Panc1 (cell line): ENCODE results near the gene IGFLR1. TPM values are rescaled to one million over a fixed set of nuclear protein-coding genes. Genes with fewer than 3 reads are reported as not detected.

ENCODE experiments used
- ATAC-seq: fragments of 200-7000 bp; cut with Tn5 transposase; 2 replicates; pipeline ENCODE4 v1.9.1; 2020; ENCODE audit warnings: mild to moderate bottlenecking, moderate library complexity
- BruUV-seq: library from RNA; stranded (reverse); fragments of 400-500 nt; replicated peaks from 2 replicates; lab custom pipeline; 2021; lab: Mats Ljungman, UMichigan
- CTCF ChIA-PET: fragments of 300-600 bp; sonication (Branson Sonifier 250); formaldehyde crosslinking; loops from one replicate; lab custom pipeline; 2022; ENCODE audit warnings: antibody characterized with exemption; lab: Charles Lee
- POLR2A ChIA-PET: fragments of 300-600 bp; sonication (Branson Sonifier 250); formaldehyde crosslinking; loops from one replicate; lab custom pipeline; 2022; ENCODE audit warnings: antibody characterized with exemption; lab: Charles Lee
- DNase-seq: peaks from one replicate; pipeline ENCODE4 v3.0.0-alpha.2; 2010; ENCODE audit warnings: low read depth, low spot score
- H3K27ac ChIP-seq: 2 replicates; pipeline ENCODE4 v1.5.1; 2011; ENCODE audit warnings: mild to moderate bottlenecking, low read length, inconsistent platforms
- H3K27me3 ChIP-seq: fragments of 200-500 bp; sonication (Bioruptor generic); 2 replicates; pipeline ENCODE4 v1.6.0; 2014; ENCODE audit warnings: low read length, inconsistent platforms; ENCODE audit not compliant: control insufficient read depth, insufficient read depth
- H3K36me3 ChIP-seq: fragments of 200-500 bp; sonication (Bioruptor generic); 2 replicates; pipeline ENCODE4 v1.5.1; 2014; ENCODE audit warnings: inconsistent platforms, mild to moderate bottlenecking, low read length, moderate library complexity; ENCODE audit not compliant: control insufficient read depth, insufficient read depth
- H3K4me1 ChIP-seq: 2 replicates; pipeline ENCODE4 v1.5.1; 2011; ENCODE audit warnings: inconsistent platforms, mild to moderate bottlenecking, low read length, moderate library complexity; ENCODE audit not compliant: control insufficient read depth, insufficient read depth
- H3K4me3 ChIP-seq, 2 experiments: 2 replicates each; pipeline ENCODE4 v1.5.1; 2011 to 2012; ENCODE audit warnings: low read depth in 2 of 2, low read length in 2 of 2, mild to moderate bottlenecking in 2 of 2, inconsistent platforms in 1 of 2, moderate library complexity in 1 of 2
- H3K9me3 ChIP-seq: fragments of 200-500 bp; sonication (Bioruptor generic); 2 replicates; pipeline ENCODE4 v1.5.1; 2014; ENCODE audit warnings: low read depth, mild to moderate bottlenecking, inconsistent platforms, low read length, moderate library complexity; ENCODE audit not compliant: control insufficient read depth, insufficient read depth
- CTCF ChIP-seq: fragments of 450-650 bp; IDR thresholded peaks from 2 replicates; pipeline ENCODE4 v1.5.1; 2017; ENCODE audit warnings: mild to moderate bottlenecking
- POLR2AphosphoS5 ChIP-seq: IDR thresholded peaks from 2 replicates; pipeline ENCODE4 v1.6.1; 2012; ENCODE audit warnings: mild to moderate bottlenecking, low read depth, low read length, moderate library complexity
- REST ChIP-seq, 2 experiments: IDR thresholded peaks; 2 replicates each; pipeline ENCODE4 v1.6.1; 2011 to 2012; ENCODE audit warnings: low read depth in 2 of 2, control low read depth in 1 of 2, low read length in 1 of 2, mild to moderate bottlenecking in 1 of 2, moderate library complexity in 1 of 2; ENCODE audit not compliant: insufficient read depth in 1 of 2
- SIN3A ChIP-seq: IDR thresholded peaks from 2 replicates; pipeline ENCODE4 v1.6.1; 2012; ENCODE audit warnings: low read depth, mild to moderate bottlenecking, low read length, moderate library complexity, borderline replicate concordance; ENCODE audit not compliant: insufficient read depth
- TCF7L2 ChIP-seq: IDR thresholded peaks from 2 replicates; pipeline ENCODE4 v1.6.1; 2011; ENCODE audit warnings: mild to moderate bottlenecking, low read depth, low read length, inconsistent platforms
- in situ Hi-C: cut with HindIII; loops from 2 replicates; pipeline ENCODE4 v1.10.0; 2016; ENCODE audit warnings: low sequenced_read_pairs, low pct_unique_long_range_greater_than_20kb
- intact Hi-C: fragments of 100-400 bp; cut with micrococcal nuclease; formaldehyde crosslinking; loops from one replicate; pipeline ENCODE4 v1.10.0; 2022; ENCODE audit not compliant: unreplicated experiment
- total RNA-seq: library from RNA; stranded (reverse); gene quantifications from one replicate; pipeline ENCODE4 v1.2.1, GENCODE V29; 2021; ENCODE audit not compliant: unreplicated experiment

IGFLR1 gene
- total RNA-seq, 1 experiment from 2014 or later: 12.5 TPM

- CTCF ChIA-PET: interaction anchor here (0.6 kb wide), 1 partner anchor 321 kb away, joined by 4 read pairs; no protein-coding TSS in a partner anchor
- in situ Hi-C loops: no loop called here
- DNase-seq: no peak
- H3K27me3 ChIP-seq: no peaks in the 10 kb centered on the region
- no peak overlapping the region for H3K4me3 ChIP-seq
- H3K36me3 ChIP-seq: peaks cover 11% of the 10 kb centered on the region
- intact Hi-C loops: no loop called here
- POLR2A ChIA-PET: no interaction called here
- no peaks in the 10 kb centered on the region for H3K9me3 ChIP-seq
- BruUV-seq: no TSS peak
- H3K4me1 ChIP-seq: no peaks in the 10 kb centered on the region
- TF ChIP-seq TCF7L2 (no peak), CTCF (no peak), REST (IDR thresholded peaks at IDR 0.05; ENCODE audit: insufficient read depth in 1 of 2, low read depth in 2 of 2, low read length in 1 of 2) (no peak), SIN3A (no peak), POLR2AphosphoS5 (no peak)
- no peak for ATAC-seq
- no peak overlapping the region for H3K27ac ChIP-seq
Measured at GRCh38 chr19:35732540-35733179, 9.6 kb downstream of the IGFLR1 start.

- TF ChIP-seq POLR2AphosphoS5 (no peak), TCF7L2 (no peak), REST (IDR thresholded peaks at IDR 0.05; ENCODE audit: insufficient read depth in 1 of 2, low read depth in 2 of 2, low read length in 1 of 2) (no peak), CTCF (no peak), SIN3A (no peak)
- Histone ChIP-seq H3K4me3 (no peak overlapping the region), H3K36me3 (peaks cover 11% of the 10 kb centered on the region), H3K4me1 (no peaks in the 10 kb centered on the region), H3K27ac (no peak overlapping the region), H3K27me3 (no peaks in the 10 kb centered on the region), H3K9me3 (no peaks in the 10 kb centered on the region)
- ATAC-seq (no peak), DNase-seq (no peak)
- CTCF ChIA-PET: no interaction called here
- in situ Hi-C loops (no loop called here), intact Hi-C loops (no loop called here)
- POLR2A ChIA-PET: no interaction called here
- BruUV-seq: no TSS peak
Measured at GRCh38 chr19:35731779-35732405, 10.4 kb downstream of the IGFLR1 start.
